Measurements from ENCODE around the gene KLHL28. TPM values are rescaled to one million over a fixed set of nuclear protein-coding genes. Genes with fewer than 3 reads are reported as not detected.

The KLHL28 gene
- polyA plus RNA-seq, 2 of the 4 experiments (the other 2 are of a cell fraction): 3.4 to 8.3 TPM

DNA sequence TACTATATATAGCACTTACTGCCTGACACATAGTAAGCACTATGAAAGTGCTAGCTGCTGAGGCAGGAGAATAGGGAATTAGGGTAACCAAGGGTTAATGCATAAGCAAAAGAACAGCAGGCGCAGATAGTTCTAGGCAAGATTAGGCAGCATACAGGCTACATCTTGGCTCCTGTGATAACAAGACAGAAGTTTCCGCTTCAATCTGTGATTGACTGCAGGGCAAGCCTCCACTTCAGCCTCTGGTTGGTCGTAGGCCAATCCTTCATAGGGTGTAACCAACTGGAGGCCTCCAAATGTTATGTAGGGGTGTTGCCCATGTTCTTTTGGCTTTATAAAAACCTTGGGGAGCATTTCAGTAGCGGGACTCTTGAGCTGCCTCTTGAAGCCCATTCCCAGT, 46.9 kb downstream of the KLHL28 start (continued):
- TF ChIP-seq, protein P1, sequence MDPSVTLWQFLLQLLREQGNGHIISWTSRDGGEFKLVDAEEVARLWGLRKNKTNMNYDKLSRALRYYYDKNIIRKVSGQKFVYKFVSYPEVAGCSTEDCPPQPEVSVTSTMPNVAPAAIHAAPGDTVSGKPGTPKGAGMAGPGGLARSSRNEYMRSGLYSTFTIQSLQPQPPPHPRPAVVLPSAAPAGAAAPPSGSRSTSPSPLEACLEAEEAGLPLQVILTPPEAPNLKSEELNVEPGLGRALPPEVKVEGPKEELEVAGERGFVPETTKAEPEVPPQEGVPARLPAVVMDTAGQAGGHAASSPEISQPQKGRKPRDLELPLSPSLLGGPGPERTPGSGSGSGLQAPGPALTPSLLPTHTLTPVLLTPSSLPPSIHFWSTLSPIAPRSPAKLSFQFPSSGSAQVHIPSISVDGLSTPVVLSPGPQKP (IDR thresholded peaks at IDR 0.05; ENCODE audit: low read depth, low read length): no peak
- no peak for TF ChIP-seq EHF (CRISPR knock-in tag; IDR thresholded peaks at IDR 0.05)
- no peak for TF ChIP-seq ZNF302 (CRISPR knock-in tag; IDR thresholded peaks at IDR 0.05)
- no peak for TF ChIP-seq MYC (IDR thresholded peaks at IDR 0.05; ENCODE audit: borderline replicate concordance, low read length)
- TF ChIP-seq CHD4 (IDR thresholded peaks at IDR 0.05; ENCODE audit: borderline replicate concordance): no peak
- TF ChIP-seq, protein P2, sequence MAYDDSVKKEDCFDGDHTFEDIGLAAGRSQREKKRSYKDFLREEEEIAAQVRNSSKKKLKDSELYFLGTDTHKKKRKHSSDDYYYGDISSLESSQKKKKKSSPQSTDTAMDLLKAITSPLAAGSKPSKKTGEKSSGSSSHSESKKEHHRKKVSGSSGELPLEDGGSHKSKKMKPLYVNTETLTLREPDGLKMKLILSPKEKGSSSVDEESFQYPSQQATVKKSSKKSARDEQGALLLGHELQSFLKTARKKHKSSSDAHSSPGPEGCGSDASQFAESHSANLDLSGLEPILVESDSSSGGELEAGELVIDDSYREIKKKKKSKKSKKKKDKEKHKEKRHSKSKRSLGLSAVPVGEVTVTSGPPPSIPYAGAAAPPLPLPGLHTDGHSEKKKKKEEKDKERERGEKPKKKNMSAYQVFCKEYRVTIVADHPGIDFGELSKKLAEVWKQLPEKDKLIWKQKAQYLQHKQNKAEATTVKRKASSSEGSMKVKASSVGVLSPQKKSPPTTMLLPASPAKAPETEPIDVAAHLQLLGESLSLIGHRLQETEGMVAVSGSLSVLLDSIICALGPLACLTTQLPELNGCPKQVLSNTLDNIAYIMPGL (CRISPR knock-in tag; IDR thresholded peaks at IDR 0.05; ENCODE audit: borderline replicate concordance): no peak
- no peak for TF ChIP-seq RFX5 (IDR thresholded peaks at IDR 0.05)

DNA sequence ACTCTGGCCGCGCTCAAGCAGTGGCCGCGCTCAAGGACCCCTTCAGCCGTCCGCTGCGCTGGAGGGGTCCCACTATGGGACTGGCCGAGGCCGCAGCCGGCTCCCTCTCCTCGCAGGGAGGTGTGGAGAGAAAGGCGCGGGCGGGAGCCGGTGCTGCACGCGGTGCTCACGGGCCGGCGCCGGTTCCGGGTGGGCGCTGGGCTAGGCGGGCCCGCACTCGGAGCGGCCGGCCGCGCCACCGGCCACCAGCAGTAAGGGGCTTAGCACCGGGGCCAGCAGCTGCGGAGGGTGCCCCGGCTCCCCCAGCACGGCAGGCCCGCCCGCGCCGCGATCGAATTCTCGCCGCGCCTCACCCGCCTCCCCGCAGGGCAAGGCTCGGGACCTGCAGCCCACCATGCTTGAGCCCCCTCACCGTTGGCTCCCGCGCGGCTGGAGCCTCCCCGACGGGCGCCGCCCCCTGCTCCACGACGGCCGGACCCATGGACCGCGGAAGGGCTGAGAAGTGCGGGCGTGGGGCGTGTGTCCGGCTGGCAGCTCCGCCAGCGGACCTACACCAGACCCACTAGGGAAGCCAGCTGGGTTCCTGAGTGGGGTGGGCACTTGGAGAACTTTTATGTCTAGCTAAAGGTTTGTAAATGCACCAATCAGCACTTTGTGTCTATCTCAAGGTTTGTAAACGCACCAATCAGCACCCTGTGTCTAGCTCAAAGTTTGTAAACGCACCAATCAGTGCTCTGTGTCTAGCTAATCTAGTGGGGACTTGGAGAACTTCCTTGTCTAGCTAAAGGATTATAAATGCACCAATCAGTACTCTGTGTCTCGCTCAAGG, 49.5 kb downstream of the KLHL28 start:
- TF ChIP-seq FOSL2 (IDR thresholded peaks at IDR 0.05) (no peak), FOSL2 (CRISPR knock-in tag; IDR thresholded peaks at IDR 0.05) (no peak), MAFK (IDR thresholded peaks at IDR 0.05; ENCODE audit: partially characterized antibody) (peak; percentile 40), CHD2 (IDR thresholded peaks at IDR 0.05; ENCODE audit: low read length, partially characterized antibody) (no peak)
- no peak overlapping the region for H3K27ac ChIP-seq
- H3K4me2 ChIP-seq: no peak overlapping the region
- no peaks in the 10 kb centered on the region for H3K9me3 ChIP-seq
- ChIA-PET POLR2A (interaction anchor here (2.0 kb wide), 2 partner anchors 341 to 356 kb away, joined by 7 read pairs; partner anchors contain the start of gene MIS18BP1), CTCF (interaction anchor here (1.2 to 7.4 kb wide), 15 partner anchors 11 to 391 kb away, joined by 3 to 101 read pairs (median 8); partner anchors contain the start of genes FKBP3 and MIS18BP1)
- FAIRE-seq (no peak), ATAC-seq (no peak), DNase-seq (ENCODE audit: low read depth in 1 of 2, low spot score in 1 of 2) (no peak)
- WGBS (ENCODE audit: missing lambda C conversion rate): 90% methylated on average over 60 of the region's 69 CpGs
- no peak overlapping the region for H3K4me3 ChIP-seq
- no peaks in the 10 kb centered on the region for H3K4me1 ChIP-seq

DNA sequence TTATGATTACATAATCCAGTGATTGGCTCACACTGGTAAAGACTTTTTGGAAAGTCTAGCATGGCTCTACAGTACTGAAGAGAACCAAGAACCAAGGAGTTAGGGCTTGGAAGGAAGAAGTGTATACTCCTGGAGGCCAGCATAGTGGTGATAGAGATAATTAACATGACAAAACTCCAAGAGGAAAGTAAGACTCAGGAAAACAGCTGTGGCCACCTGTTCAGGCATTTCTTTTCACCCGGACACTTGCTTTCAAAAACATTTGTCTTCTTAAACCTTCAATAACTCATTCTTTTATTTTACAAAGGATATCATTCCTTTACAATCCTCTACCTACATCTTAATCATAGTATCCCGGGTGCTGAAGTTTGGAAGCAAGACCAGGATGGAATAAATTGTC, 50.9 kb downstream of the KLHL28 start:
- H3K4me2 ChIP-seq: no peak overlapping the region
- no peak overlapping the region for H3K4me3 ChIP-seq
- ATAC-seq (no peak), DNase-seq (ENCODE audit: low read depth in 1 of 2, low spot score in 1 of 2) (no peak), FAIRE-seq (no peak)
- H3K4me1 ChIP-seq: no peaks in the 10 kb centered on the region
- ChIA-PET CTCF (interaction anchor here (1.6 to 7.4 kb wide), 2 partner anchors 343 to 357 kb away, joined by 4 to 101 read pairs; partner anchors contain the start of gene MIS18BP1), POLR2A (no interaction called here)
- no peaks in the 10 kb centered on the region for H3K9me3 ChIP-seq
- H3K27ac ChIP-seq: no peak overlapping the region
- WGBS (ENCODE audit: missing lambda C conversion rate): 76% methylated on average over 2 of the region's 2 CpGs
- no peak for TF ChIP-seq NFE2L2 (conservative IDR thresholded peaks at IDR 0.05; ENCODE audit: low read length)
- TF ChIP-seq, protein P3, sequence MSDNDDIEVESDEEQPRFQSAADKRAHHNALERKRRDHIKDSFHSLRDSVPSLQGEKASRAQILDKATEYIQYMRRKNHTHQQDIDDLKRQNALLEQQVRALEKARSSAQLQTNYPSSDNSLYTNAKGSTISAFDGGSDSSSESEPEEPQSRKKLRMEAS (IDR thresholded peaks at IDR 0.05): no peak
- no peak for TF ChIP-seq RAD21 (conservative IDR thresholded peaks at IDR 0.05 in 1 of 2, IDR thresholded peaks at IDR 0.05 in 1 of 2)
- TF ChIP-seq RARB (CRISPR knock-in tag; IDR thresholded peaks at IDR 0.05): no peak
- TF ChIP-seq KDM5A (IDR thresholded peaks at IDR 0.05): no peak
- TF ChIP-seq SREBF2 (IDR thresholded peaks at IDR 0.05): no peak
- no peak for TF ChIP-seq ESRRA (IDR thresholded peaks at IDR 0.05; ENCODE audit: borderline replicate concordance, low read length)
- no peak for TF ChIP-seq RCOR1 (IDR thresholded peaks at IDR 0.05; ENCODE audit: low read depth, low read length)
- no peak for TF ChIP-seq ZFP36 (IDR thresholded peaks at IDR 0.05; ENCODE audit: borderline replicate concordance, partially characterized antibody)
- TF ChIP-seq, protein P2 (CRISPR knock-in tag; IDR thresholded peaks at IDR 0.05; ENCODE audit: borderline replicate concordance): no peak

Measured in A549 (cell line).